HG03159 (cell line): ENCODE results near the gene ABHD14A.

ENCODE experiments used
- ATAC-seq: cut with Tn5 transposase; IDR thresholded peaks from one replicate; pipeline ENCODE4 v1.9.1; 2021; ENCODE audit warnings: mild to moderate bottlenecking, moderate library complexity; ENCODE audit not compliant: unreplicated experiment

Gene ABHD14A

GRCh38 chr3:51955175-51955892 is 19.5 kb upstream of the ABHD14A start, which contains the start of gene GPR62:
Gene GPR62 (plus strand): TSS chr3:51955381. CDS start chr3:51955653, 272 bp downstream.
- no peak for ATAC-seq

GRCh38 chr3:51955893-51956770 is 18.7 kb upstream of the ABHD14A start:
- no peak for ATAC-seq

DNA sequence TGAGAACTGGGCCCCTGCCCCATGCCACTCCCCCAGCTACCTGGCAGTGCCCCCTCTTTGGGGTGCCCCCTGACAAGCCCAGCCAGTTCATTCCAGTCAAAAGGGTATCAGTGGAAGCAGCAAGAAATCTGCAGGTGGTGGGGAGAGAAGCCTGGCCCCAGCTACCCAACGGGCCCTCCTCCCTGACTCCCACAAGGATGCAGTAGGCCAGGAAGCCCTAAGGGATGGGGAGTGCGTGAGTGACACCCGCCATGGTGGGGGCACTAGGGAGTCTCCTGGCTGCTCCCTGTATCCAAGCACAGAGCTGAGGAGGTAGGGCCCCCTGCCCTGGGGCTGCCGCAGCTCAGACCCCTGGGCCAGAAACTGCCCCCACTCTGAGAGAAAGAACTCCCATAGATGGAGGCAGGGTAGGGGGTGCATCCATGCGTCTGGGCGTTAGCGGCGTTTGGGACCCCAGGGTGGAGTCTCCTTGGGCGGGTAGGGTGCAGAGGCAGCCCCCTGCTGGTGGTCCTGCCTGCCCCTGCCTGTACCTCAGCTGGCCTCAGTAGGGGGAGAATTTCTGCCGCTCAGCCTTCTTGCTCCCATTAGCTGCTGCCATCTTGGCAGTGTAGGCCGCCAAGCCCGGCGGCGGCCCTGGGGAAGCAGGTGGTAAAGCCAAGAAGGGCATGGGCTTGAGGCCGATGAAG is 17.2 kb upstream of the ABHD14A start:
- no peak for ATAC-seq

DNA sequence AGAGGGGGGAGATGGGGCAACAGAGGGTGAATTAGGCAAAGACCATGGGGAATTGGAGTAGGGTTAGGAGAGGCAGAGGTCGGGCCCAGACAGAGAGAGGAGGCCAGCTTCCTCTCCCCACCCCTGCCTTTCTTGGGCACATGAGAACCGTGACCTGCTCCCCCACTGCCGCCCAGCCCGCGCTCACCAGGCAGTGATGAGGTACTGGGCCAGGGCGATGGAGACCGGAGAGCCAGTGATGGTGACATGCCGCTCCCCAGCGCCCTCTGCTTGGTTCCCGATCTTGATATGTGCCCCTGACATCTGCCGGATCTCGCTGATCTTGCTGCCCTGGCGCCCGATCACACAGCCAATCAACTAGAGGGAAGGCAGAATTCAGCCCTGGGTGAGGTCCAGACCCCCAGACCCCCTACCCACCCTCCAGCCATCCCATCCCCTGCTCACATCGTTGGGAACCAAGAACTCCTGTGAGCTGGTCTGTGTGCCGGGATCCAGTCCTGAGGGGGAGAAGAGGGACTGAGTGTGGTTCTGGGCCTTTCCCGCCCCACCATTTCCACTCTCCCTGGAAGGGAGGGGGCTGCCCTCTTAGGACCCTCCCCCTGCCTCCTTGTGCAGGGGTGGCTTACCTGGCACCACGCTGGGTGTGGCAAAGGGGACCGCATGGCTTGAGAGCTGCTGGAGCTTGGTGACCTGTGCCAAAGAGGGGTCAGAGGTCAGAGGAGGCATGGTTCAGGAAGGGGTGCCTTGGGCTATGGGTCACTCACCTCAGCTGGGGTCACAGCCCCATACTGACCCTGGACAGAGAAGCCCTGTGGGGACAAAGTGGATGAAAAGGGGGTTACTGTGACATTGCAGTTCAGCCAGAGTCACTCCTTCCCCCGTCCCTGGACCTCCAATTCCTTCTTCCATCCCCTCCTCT is 16.0 kb upstream of the ABHD14A start:
- no peak for ATAC-seq

DNA sequence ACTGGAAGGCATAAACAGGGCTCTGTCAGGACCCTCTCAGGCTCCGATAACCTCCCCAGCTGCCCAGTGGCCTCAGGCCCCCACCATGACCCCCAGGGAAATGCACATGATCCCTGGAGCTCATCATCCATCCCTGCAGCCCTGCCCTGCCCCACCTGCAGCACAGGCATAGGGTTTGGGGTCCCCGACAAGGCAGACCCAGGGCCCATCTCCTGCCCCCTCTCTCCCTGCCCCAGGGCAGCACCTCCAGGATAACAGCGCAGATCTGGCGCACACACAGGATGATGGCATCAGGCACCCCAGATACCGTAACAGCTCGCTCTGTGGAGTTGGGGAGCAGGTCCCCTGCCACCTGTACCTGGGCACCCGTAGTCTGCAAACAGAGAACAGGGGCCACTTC is 15.2 kb upstream of the ABHD14A start:
- no peak for ATAC-seq

GRCh38 chr3:51960386-51960785 is 14.5 kb upstream of the ABHD14A start:
- ATAC-seq, result no peak

DNA sequence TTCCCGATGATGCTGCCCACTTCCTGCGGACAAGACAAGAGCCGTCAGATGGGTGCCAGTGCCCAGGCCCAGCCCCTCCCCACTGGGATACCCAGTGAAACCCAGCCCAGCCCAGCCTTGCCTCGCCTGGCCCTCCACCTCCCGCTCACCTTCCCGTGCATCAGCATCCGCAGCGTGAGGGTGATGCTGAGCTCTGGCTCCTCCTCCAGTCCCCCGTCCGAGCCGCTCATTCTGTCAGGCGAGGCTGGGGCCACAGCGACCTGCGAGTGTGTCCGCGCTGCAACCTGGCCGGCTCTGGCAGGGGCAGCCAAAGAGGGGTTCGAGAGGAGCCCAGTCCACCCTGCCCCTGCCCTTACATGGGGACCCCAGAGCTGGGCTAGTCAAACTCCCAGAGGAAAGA is 13.9 kb upstream of the ABHD14A start:
- no peak for ATAC-seq

DNA sequence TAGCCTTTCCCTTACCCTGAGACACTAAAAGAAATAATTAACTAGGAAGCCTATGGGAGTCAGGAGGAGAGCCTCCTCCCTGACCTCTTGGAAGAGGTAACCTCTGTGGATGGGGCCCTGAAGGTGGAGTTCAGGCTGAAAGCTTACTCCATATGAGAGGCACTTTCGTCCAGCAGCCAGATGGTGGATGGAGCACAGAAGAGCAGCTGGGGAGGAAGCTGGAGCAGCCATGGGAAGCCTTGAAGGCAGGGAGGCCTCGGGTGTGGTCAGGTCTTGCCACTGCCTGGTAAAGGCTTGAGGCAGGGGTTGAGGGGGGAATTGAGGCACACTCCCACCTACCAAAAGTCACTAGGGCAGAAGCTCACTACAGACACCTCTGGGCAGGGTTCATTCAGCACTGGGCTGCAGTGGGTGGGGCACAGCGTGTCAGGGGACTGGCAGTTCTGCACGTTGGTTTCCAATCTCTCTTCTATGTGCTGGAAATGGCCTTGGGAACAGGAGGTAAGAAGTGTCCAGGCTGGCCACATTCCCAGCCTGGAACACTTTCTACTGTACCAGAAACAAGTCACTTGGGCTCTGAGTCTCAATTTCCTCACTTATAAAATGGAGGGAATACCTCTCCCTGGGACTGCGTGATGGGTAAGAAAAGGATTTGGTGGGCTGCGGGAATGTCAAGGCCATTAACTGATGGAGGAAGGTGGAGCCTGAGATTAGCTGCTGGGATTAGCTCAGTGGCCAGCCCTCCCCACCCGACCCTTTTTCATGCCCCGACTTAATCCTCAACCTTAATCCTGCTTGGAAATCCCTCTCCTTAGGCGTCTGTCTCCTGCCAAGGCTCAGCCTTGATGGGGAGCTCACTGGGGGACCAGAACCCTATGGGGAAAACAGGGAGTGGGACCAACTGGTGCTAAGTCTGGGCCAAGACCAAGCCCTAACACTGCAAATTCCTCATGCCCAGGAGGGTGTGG is 13.0 kb upstream of the ABHD14A start:
- ATAC-seq, result no peak

DNA sequence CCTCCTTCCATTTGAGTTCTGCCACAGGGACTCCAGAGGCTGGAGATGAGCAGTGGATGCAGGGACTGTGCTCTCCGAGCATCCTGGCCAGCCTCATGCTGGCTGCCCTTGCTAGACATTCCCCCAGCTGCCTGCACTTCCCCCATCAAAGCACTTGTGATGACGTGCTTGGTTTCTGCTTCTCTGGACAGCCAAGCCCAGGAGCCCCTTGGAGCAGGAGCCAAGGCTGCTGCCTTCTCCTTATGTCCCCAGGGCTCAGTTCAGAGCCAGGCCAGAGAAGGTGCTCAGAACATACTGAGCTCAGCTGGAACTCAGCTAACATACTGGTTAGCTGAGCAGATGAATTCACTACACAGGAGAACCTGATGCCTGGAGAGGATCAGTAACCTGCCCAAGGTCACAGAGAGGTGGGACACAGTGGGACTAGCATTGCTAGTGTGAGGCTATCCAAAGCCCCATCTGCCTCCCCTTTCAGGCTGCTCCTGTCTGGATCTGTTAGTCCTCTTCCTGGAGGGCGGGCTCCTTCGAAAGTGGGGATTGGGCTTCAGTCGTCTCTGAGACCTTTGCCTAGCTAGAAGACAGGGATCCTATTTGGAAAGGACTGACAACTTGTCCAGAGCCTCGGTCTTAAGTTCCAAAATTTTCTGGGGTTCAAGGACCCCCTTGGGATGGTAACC is 11.9 kb upstream of the ABHD14A start:
- ATAC-seq, result no peak

GRCh38 chr3:51963951-51964451 is 10.9 kb upstream of the ABHD14A start:
- no peak for ATAC-seq

DNA sequence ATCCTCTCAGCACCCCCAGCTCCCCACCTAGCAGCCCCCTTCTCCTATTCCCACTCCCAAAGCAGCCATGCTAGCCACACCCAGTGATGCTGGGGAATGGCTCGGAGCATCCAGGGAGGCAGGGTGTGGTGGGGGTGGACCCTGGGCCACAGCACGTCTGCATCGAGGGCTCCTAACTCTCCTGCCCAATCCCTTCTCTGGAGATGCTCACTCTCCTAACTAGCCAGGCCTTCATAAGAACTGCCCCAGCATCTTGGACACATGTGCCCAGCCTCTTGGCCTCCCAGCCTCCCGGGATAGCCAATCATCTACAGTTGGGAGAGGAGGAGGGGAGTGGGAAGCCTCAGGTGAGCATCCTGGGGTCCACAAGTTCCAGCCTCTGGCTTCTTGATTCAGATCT is 10.3 kb upstream of the ABHD14A start:
- ATAC-seq, result no peak

DNA sequence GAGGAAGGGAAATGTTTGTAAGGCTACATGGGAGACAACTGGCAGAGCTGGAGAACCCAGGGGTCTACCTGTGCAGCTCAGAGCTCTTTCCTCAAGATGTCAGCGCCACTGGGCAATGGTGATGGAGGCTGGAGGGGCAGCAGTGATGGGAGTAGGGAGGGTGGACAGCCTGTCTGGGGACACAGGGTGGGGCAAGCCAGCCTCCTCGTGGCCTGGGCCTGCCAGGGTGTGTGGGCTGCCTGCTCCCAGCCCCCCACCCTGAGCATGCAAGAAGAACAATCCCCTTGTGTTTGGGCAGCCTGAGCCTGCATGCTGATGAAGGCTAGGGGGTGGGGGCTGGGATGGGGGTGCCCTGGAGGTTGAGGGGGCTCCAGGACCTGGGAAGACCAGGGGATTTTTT is 8.8 kb upstream of the ABHD14A start:
- ATAC-seq, result no peak

DNA sequence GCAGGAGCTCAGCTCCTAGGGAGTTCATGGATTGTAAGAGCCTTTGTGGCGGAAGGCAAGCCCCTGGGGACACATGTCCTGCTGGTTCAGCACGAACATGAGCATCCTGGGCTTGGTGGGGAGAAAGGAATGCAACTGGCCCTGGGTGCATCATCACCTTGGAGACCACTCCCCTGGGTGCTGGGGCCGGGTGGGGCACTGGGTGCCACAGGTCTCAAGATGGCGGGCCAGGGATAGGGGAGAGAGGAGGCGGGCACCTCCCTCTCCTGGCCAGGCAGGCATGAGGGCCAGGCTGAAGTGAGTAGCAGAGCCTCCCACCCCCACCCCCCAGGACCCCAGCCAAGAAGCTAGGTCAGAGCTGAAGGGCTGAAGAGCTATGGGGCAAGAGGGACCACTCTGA is 8.4 kb upstream of the ABHD14A start:
- ATAC-seq, result no peak

GRCh38 chr3:51966922-51967383 is 7.9 kb upstream of the ABHD14A start:
- no peak for ATAC-seq

GRCh38 chr3:51967384-51968169 is 7.3 kb upstream of the ABHD14A start, which contains the start of gene PCBP4:
Gene PCBP4 (minus strand): TSS chr3:51967454. CDS start chr3:51961240, 6,214 bp downstream.
- no peak for ATAC-seq

GRCh38 chr3:51968170-51968775 is 6.6 kb upstream of the ABHD14A start:
- no peak for ATAC-seq
